HG02870 (cell line): ENCODE measurements around the gene RPS17.
"Not testable (repeated sequence)": the region's sequence is repeated elsewhere in the genome, so short reads cannot be mapped to it uniquely, and the experiment has no call there.

Experiments
- ATAC-seq: cut with Tn5 transposase; IDR thresholded peaks from one replicate; pipeline ENCODE4 v1.9.1; 2021; ENCODE audit warnings: mild to moderate bottlenecking, moderate library complexity; ENCODE audit not compliant: unreplicated experiment

Gene RPS17

DNA sequence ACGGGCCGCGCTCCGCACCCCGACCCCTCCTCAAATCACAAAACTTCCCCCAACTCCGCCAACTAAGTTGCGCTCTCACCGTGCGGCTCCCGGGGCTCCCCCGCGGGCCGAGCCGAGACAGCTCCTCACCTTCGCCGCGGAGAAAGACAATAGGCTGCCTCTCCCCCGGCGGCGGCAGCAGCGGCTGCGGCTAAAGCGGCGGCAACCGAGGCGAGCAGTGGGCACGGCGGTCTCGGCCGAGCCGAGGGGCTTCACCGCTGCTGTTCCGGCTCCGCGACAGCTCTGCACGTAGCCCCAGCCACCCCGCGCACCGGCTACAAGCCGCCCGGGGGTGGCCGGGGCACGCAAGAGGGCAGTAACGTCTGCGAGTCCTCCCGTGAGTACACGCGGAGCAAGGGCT, 26.7 kb downstream of the RPS17 start:
- not testable (repeated sequence) for ATAC-seq

DNA sequence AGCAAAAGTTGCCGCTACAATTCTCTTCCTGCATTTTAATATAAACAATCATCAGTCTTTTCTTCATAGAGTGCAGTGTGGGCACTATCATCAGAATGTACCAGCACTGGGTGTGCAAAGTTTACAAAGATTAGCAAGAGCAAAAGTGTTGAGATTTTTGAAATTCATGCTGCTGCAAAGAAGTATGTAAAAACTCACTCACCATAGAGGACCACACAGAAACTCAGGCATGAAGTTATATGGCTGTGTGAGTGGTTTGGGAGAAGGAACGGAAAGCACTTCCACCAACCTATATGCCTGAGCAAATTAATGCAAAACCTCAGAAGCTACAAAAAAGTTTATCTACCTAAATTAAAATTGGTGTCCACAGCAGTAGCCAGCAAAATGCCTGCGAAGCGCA, 32.6 kb downstream of the RPS17 start:
- ATAC-seq = not testable (repeated sequence)

DNA sequence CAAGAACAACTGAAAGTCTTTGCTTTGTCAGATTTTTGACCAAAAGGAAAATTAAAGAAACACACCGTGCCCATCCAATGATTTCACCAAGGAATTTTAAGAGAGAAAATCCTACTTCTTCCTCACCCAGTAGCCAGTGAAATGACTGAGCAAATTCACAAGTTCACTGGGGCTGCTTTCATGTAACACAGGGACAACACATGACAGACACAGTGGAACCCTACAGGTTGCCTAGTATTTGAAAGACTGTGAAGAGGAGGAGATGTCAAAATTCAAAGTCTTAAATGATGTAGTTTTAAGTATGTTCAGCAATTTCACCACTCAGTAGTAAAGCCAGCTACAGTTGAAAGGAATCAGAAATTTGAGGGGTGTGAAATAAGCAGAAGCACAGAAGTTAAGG, 33.2 kb downstream of the RPS17 start:
- ATAC-seq = not testable (repeated sequence)

DNA sequence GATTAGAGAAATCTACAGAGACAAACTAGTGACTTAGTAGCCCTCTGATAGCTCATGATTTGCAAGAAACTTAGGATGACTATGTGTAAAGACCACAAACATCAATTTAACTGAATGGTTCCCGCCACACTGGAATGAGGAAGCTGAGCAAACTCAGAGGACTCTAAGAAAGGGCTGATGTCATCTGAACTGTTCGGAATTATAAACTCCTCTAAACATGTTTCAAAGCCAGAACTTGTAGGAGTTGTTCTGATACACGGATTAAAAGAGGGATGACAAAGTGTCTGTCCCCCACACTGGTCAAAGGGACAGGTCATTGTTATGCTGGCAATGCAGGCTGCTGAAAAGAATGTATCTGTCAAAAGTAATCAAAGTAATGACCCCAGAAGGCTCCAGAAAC, 34.4 kb downstream of the RPS17 start:
- ATAC-seq = not testable (repeated sequence)

DNA sequence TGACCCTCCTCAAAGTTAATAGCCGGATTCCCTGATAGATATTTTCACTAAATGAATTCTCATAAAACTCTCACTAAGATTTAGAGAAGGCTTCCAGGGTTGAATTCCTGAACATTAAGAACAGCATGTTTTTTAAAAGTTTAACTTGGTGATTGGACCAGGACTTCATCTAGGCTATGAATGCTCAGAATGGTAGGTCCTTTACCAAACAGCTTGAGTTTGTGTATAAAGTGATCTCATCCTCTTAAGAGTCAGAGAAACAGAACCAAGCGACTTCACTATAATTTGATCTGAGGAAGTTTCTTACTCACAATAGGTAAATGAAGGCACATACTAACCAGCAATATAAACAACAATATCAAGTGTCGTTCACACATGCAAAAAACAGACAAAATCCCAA, 36.2 kb downstream of the RPS17 start:
- ATAC-seq = not testable (repeated sequence)

DNA sequence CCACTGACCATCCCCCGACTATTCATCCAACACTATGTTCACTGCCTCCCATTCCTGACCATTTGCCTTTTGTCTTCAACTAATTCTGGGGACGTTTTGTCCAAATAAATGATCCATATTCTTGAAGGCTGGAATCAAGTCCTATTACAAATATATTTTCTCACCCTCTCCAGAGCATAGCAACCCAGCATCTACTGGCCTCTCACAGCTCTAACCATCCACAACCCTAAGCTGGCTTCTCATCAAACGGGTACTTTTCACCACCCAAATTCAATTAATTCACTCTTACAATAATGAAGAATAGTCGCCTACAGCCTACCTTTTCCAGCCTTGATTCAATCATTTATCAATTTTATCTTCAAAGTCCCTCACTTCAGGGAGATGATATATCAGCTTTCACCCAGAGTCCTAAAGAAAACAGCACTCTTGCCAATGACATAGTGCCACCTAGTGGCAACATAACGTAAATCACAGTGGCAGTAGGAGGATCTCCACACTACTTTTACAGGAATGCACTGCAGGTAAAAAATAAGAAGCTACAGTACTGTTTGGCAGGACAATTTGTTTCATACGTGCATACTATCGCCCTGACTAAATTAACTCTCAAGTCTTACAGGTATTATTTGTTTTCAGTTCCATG, 37.4 kb downstream of the RPS17 start:
- not testable (repeated sequence) for ATAC-seq

DNA sequence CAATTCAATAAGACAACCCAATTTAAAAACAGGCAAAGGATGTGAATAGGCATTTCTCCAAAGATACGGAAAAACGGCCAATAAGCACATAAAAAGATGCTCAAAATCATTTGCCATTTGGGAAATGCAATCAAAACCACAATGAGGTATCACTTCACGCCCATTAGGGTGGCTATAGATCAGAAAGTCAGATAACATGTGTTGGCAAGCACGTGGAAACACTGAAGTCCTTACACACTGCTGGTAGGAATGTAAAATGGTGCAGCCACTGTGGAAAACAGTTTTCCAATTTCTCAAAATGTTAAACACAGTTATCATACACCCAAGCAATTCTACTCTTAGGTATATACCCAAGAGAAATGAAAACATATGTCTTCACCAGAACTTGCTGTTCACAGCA, 39.5 kb downstream of the RPS17 start:
- ATAC-seq = not testable (repeated sequence)

DNA sequence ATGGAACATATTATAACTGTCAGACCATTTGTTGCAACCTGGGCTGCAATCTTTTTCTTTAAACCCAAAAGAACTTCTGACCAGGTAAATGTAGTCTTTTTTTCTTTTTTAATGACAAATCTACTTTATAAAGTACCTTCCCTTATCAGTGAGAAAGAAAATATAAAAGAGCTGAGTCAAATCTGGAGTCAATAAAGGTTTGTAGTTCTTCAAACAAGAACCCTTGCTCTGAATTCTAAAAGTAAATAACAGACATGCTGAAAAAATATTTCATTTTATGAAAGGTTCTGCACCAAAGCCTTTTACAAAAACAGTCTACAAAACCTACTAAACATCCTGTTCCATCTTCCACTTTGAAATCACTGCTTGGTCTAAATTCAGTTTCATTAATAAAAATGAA, 42.3 kb downstream of the RPS17 start:
- ATAC-seq = not testable (repeated sequence)

DNA sequence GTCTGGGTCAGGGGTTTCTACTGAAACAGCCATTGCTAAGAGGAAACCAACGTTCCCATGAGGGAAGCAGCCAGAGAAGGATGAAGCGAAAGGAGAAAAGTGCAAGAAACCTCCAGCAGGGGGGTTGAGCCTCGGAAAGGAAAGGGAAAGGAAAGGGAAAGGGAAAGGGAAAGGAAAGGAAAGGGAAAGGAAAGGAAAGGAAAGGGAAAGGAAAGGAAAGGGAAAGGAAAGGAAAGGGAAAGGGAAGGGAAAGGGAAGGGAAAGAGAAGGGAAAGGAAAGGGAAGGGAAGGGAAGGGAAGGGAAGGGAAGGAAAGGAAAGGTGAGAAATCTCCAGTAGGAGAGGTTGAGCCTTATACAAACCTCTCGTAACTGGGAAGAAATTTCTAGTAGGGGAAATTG, 52.0 kb downstream of the RPS17 start:
- ATAC-seq = not testable (repeated sequence)

DNA sequence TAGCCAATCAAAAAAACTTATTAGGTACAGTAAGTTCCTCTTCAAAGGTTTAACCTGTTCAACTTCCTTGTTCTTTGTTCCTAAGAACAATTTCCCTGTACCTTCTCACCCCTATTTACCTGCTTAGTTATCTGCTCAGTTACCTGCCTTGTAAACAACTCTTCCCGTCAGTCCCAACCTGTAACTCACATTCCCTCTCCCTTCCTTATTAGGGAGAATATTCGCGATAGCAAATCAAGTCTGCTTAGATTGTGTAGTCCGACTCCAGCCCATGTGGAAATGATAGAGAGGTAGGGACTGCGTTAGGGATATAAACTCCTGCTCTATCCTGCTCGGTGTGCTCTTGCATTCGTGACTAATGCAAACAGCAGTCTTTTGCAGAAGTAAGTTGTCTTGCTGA, 53.2 kb downstream of the RPS17 start:
- ATAC-seq = not testable (repeated sequence)
